ENCODE data around the gene MGAT5B.

GRCh38 chr17:76966486-76967181 is 98.4 kb downstream of the MGAT5B start:
- TF ChIP-seq POLR2AphosphoS5 (IDR thresholded peaks at IDR 0.05): no peak
- no peak for TF ChIP-seq POLR2A (IDR thresholded peaks at IDR 0.05)
- TF ChIP-seq CTCF (IDR thresholded peaks at IDR 0.05 in 8 of 11, conservative IDR thresholded peaks at IDR 0.05 in 3 of 11): no peak
